WTC11 (cell line): Measurements from ENCODE around the gene ACVR2A. TPM values are rescaled to one million over a fixed set of nuclear protein-coding genes. Genes with fewer than 3 reads are reported as not detected.

Source experiments
- ATAC-seq: fragments of 200-7000 bp; cut with Tn5 transposase; 2 replicates; pipeline ENCODE4 v1.10.0; 2021; ENCODE audit warnings: mild to moderate bottlenecking, moderate library complexity
- CTCF ChIA-PET: fragments of 300-600 bp; sonication (Branson Sonifier 250); formaldehyde crosslinking; loops from one replicate; lab custom pipeline; 2021; ENCODE audit warnings: antibody characterized with exemption; lab: Charles Lee
- POLR2A ChIA-PET: fragments of 350-600 bp; sonication (Branson Sonifier 250); formaldehyde crosslinking; loops from one replicate; lab custom pipeline; 2021; ENCODE audit warnings: antibody characterized with exemption; lab: Charles Lee
- DNase-seq: peaks from one replicate; pipeline ENCODE4 v3.0.0; 2021; ENCODE audit warnings: low spot score
- H3K27ac Mint-ChIP-seq: 2 replicates; pipeline ENCODE4 v1.8.0; 2021; ENCODE audit warnings: mixed read lengths
- H3K27me3 Mint-ChIP-seq: 2 replicates; pipeline ENCODE4 v1.8.0; 2021; ENCODE audit warnings: low read depth, mild to moderate bottlenecking, moderate library complexity, mixed read lengths
- H3K36me3 Mint-ChIP-seq: 2 replicates; pipeline ENCODE4 v1.8.0; 2021; ENCODE audit warnings: mixed read lengths
- H3K4me1 Mint-ChIP-seq: 2 replicates; pipeline ENCODE4 v1.8.0; 2022; ENCODE audit warnings: mixed read lengths
- H3K4me3 Mint-ChIP-seq: 2 replicates; pipeline ENCODE4 v1.8.0; 2021; ENCODE audit warnings: mild to moderate bottlenecking, moderate library complexity, mixed read lengths
- H3K9me3 Mint-ChIP-seq: 2 replicates; pipeline ENCODE4 v1.8.0; 2021; ENCODE audit warnings: mixed read lengths
- ATF3 ChIP-seq: sonication (generic); formaldehyde crosslinking; conservative IDR thresholded peaks from 2 replicates; pipeline ENCODE4 v1.8.1; 2022; ENCODE audit warnings: mild to moderate bottlenecking, missing genetic modification reagents
- CBFB ChIP-seq: sonication (generic); formaldehyde crosslinking; IDR thresholded peaks from 2 replicates; pipeline ENCODE4 v1.8.1; 2022; ENCODE audit warnings: mild to moderate bottlenecking, low read depth, missing genetic modification reagents
- CDX4 ChIP-seq: fragments of 250-450 bp; sonication (Bioruptor Pico); IDR thresholded peaks from 2 replicates; pipeline ENCODE4 v1.9.0; 2021; ENCODE audit warnings: moderate library complexity, mild to moderate bottlenecking, inconsistent platforms, borderline replicate concordance
- CTCF ChIP-seq: fragments of 200-600 bp; IDR thresholded peaks from 2 replicates; pipeline ENCODE4 v1.8.0; 2022; ENCODE audit warnings: antibody characterized with exemption
- E2F1 ChIP-seq: sonication (generic); formaldehyde crosslinking; IDR thresholded peaks from 2 replicates; pipeline ENCODE4 v1.8.0; 2022; ENCODE audit warnings: mild to moderate bottlenecking, missing genetic modification reagents
- FOXJ3 ChIP-seq: sonication (generic); formaldehyde crosslinking; IDR thresholded peaks from 2 replicates; pipeline ENCODE4 v1.9.0; 2021; ENCODE audit warnings: missing genetic modification reagents, mild to moderate bottlenecking, borderline replicate concordance
- GABPB1 ChIP-seq: sonication (generic); formaldehyde crosslinking; IDR thresholded peaks from 2 replicates; pipeline ENCODE4 v1.8.1; 2023; ENCODE audit warnings: mild to moderate bottlenecking, missing genetic modification reagents
- JUN ChIP-seq: sonication (generic); formaldehyde crosslinking; IDR thresholded peaks from 2 replicates; pipeline ENCODE4 v1.8.0; 2023; ENCODE audit warnings: mild to moderate bottlenecking, missing genetic modification reagents
- NFE2L1 ChIP-seq: sonication (generic); formaldehyde crosslinking; IDR thresholded peaks from 2 replicates; pipeline ENCODE4 v1.8.1; 2023; ENCODE audit warnings: missing genetic modification reagents
- NR3C1 ChIP-seq: sonication (generic); formaldehyde crosslinking; conservative IDR thresholded peaks from 2 replicates; pipeline ENCODE4 v1.8.1; 2023; ENCODE audit warnings: low read depth, mild to moderate bottlenecking, missing genetic modification reagents
- OVOL2 ChIP-seq: fragments of 250-450 bp; sonication (Bioruptor Pico); IDR thresholded peaks from 2 replicates; pipeline ENCODE4 v1.9.0; 2021; ENCODE audit warnings: mild to moderate bottlenecking, borderline replicate concordance
- ZNF232 ChIP-seq: sonication (generic); formaldehyde crosslinking; IDR thresholded peaks from 2 replicates; pipeline ENCODE4 v1.8.0; 2022; ENCODE audit warnings: mild to moderate bottlenecking, missing genetic modification reagents
- ZNF263 ChIP-seq: sonication (generic); formaldehyde crosslinking; IDR thresholded peaks from 2 replicates; pipeline ENCODE4 v1.8.1; 2022; ENCODE audit warnings: low read depth, mild to moderate bottlenecking, moderate library complexity, missing genetic modification reagents
- total RNA-seq: library from RNA; stranded (reverse); gene quantifications from 3 replicates; pipeline ENCODE4 v1.2.3, GENCODE V29; 2021
- TF ChIP-seq, protein P1 (sequence below): sonication (generic); formaldehyde crosslinking; IDR thresholded peaks from 2 replicates; pipeline ENCODE4 v1.8.1; 2023; ENCODE audit warnings: mild to moderate bottlenecking, missing genetic modification reagents
- TF ChIP-seq, protein P2 (sequence below): sonication (generic); formaldehyde crosslinking; IDR thresholded peaks from 2 replicates; pipeline ENCODE4 v1.8.1; 2022; ENCODE audit warnings: low read depth, missing genetic modification reagents, borderline replicate concordance

ACVR2A gene
- total RNA-seq, 1 experiment from 2014 or later, result 11.7 TPM

DNA sequence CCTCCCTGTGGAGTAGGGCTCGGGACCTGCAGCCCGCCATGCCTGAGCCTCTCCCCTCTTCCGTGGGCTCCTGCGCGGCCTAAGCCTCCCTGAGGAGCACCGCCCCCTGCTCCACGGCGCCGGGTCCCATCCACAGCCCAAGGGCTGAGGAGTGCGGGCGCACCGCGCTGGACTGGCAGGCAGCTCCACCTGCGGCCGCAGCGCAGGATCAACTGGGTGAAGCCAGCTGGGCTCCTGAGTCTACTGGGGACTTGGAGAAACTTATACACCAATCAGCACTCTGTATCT lies 17.8 kb upstream of the ACVR2A start:
- Mint-ChIP-seq H3K36me3 (peaks cover 3% of the 10 kb centered on the region), H3K4me1 (peaks cover 5% of the 10 kb centered on the region; the same call in 1 of the 2 replicates), H3K4me3 (no peak overlapping the region), H3K27ac (no peak overlapping the region), H3K27me3 (no peaks in the 10 kb centered on the region; the same call in 1 of the 2 replicates), H3K9me3 (peaks cover 24% of the 10 kb centered on the region)
- TF ChIP-seq GABPB1 (CRISPR knock-in tag), result no peak
- no peak for TF ChIP-seq CTCF
- no peak for TF ChIP-seq FOXJ3 (CRISPR knock-in tag)
- TF ChIP-seq ZNF263 (CRISPR knock-in tag), result no peak
- TF ChIP-seq, protein P1, sequence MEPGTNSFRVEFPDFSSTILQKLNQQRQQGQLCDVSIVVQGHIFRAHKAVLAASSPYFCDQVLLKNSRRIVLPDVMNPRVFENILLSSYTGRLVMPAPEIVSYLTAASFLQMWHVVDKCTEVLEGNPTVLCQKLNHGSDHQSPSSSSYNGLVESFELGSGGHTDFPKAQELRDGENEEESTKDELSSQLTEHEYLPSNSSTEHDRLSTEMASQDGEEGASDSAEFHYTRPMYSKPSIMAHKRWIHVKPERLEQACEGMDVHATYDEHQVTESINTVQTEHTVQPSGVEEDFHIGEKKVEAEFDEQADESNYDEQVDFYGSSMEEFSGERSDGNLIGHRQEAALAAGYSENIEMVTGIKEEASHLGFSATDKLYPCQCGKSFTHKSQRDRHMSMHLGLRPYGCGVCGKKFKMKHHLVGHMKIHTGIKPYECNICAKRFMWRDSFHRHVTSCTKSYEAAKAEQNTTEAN (CRISPR knock-in tag), result no peak
- no peak for TF ChIP-seq E2F1 (CRISPR knock-in tag)
- TF ChIP-seq ZNF232 (CRISPR knock-in tag), result no peak
- TF ChIP-seq CDX4 (CRISPR knock-in tag), result no peak
- TF ChIP-seq, protein P2, sequence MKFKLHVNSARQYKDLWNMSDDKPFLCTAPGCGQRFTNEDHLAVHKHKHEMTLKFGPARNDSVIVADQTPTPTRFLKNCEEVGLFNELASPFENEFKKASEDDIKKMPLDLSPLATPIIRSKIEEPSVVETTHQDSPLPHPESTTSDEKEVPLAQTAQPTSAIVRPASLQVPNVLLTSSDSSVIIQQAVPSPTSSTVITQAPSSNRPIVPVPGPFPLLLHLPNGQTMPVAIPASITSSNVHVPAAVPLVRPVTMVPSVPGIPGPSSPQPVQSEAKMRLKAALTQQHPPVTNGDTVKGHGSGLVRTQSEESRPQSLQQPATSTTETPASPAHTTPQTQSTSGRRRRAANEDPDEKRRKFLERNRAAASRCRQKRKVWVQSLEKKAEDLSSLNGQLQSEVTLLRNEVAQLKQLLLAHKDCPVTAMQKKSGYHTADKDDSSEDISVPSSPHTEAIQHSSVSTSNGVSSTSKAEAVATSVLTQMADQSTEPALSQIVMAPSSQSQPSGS (CRISPR knock-in tag), result no peak
- TF ChIP-seq ATF3, result no peak
- no peak for TF ChIP-seq OVOL2 (CRISPR knock-in tag)
- TF ChIP-seq NR3C1 (CRISPR knock-in tag), result no peak
- ATAC-seq (no peak), DNase-seq (no peak)
- POLR2A ChIA-PET, result no interaction called here
- CTCF ChIA-PET, result no interaction called here

DNA sequence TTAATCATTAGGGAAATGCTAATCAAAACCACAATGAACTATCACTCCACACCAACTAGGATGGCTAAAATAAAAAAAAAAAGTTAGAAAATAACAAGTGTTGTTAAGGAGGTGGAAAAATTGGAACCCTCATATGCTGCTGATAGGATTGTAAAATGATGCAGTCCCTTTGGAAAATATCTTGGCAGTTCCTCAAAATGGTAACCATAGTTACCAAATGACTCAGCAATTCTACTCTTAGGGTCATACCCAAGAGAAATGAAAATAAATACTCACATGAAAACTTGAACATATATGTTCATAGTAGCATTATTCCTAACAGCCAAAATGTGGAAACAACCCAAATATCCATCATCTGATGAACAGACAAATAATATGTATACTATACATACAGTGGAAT lies 15.7 kb upstream of the ACVR2A start:
- Mint-ChIP-seq H3K27ac (no peak overlapping the region), H3K4me1 (peaks cover 5% of the 10 kb centered on the region; the same call in 1 of the 2 replicates), H3K27me3 (no peaks in the 10 kb centered on the region; the same call in 1 of the 2 replicates), H3K36me3 (peaks cover 3% of the 10 kb centered on the region), H3K4me3 (no peak overlapping the region), H3K9me3 (peaks cover 26% of the 10 kb centered on the region)
- no peak for DNase-seq
- ChIA-PET CTCF (no interaction called here), POLR2A (interaction anchor here (1.2 kb wide), 1 partner anchor 14 kb away, joined by 4 read pairs; no protein-coding TSS in a partner anchor)
- no peak for ATAC-seq
- no peak for TF ChIP-seq CBFB (CRISPR knock-in tag)

DNA sequence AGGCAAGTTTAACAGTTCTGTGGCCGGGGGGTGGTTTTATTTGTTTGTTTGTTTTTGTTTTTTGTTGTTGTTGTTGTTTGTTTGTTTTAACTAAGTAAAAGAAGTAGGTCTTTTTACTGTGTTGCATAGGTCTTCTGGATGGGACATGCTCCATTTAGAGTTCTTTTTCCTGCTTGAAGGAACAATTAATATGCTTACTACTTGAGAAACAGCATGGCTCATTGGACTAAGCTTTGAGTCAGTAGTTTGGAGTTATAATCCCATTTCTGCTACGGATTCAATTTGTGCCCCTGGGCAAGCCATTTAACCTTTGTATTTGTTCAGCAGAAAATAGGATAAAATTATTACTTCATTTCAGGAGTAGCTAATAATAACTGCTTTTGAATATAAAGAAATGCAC lies 8.7 kb upstream of the ACVR2A start:
- DNase-seq, result no peak
- no peak overlapping the region for H3K27ac Mint-ChIP-seq
- ChIA-PET POLR2A (no interaction called here), CTCF (no interaction called here)
- H3K4me1 Mint-ChIP-seq, result peaks cover 9% of the 10 kb centered on the region; the same call in 1 of the 2 replicates
- peaks cover 6% of the 10 kb centered on the region; the same call in 1 of the 2 replicates for H3K9me3 Mint-ChIP-seq
- no peak overlapping the region for H3K4me3 Mint-ChIP-seq
- no peaks in the 10 kb centered on the region for H3K36me3 Mint-ChIP-seq
- no peak for ATAC-seq
- TF ChIP-seq, protein P2 (CRISPR knock-in tag), result no peak
- no peak for TF ChIP-seq NFE2L1 (CRISPR knock-in tag)
- TF ChIP-seq JUN, result no peak
- no peaks in the 10 kb centered on the region for H3K27me3 Mint-ChIP-seq
